Measurements from ENCODE around the gene XRN1.
A peak's percentile ranks its signal among the peaks of the same experiment; 100 is the strongest.
"Not testable (repeated sequence)": the region's sequence is repeated elsewhere in the genome, so short reads cannot be mapped to it uniquely, and the experiment has no call there.

Gene XRN1

GRCh38 chr3:142353571-142353970, 94.3 kb downstream of the XRN1 start:
- intact Hi-C loops (cut with DNase I) = no loop called here
- DNase-seq = no peak

- DNase-seq; intact Hi-C loops (cut with DNase I): not testable (repeated sequence)
Measured at GRCh38 chr3:142352698-142353097, 95.1 kb downstream of the XRN1 start.

GRCh38 chr3:142348460-142348859, 99.4 kb downstream of the XRN1 start:
- intact Hi-C loops (cut with DNase I) = no loop called here
- DNase-seq = no peak

- DNase-seq = peak in 3 of 42 donors; percentile 9 to 49 (median 25)
- intact Hi-C loops (cut with DNase I) = no loop called here
Measured at GRCh38 chr3:142337994-142338393, 109.8 kb downstream of the XRN1 start.

GRCh38 chr3:142332390-142332789, 115.4 kb downstream of the XRN1 start:
- DNase-seq = no peak
- intact Hi-C loops (cut with DNase I) = no loop called here

GRCh38 chr3:142324275-142324953, 123.4 kb downstream of the XRN1 start:
- DNase-seq; intact Hi-C loops (cut with DNase I): not testable (repeated sequence)

GRCh38 chr3:142319912-142320311, 127.9 kb downstream of the XRN1 start:
- intact Hi-C loops (cut with DNase I) = no loop called here
- DNase-seq = no peak

GRCh38 chr3:142319094-142319493, 128.7 kb downstream of the XRN1 start:
- no peak for DNase-seq
- intact Hi-C loops (cut with DNase I) = no loop called here

GRCh38 chr3:142318331-142318730, 129.5 kb downstream of the XRN1 start:
- intact Hi-C loops (cut with DNase I) = no loop called here
- DNase-seq = no peak

GRCh38 chr3:142315978-142316388, 131.9 kb downstream of the XRN1 start:
- DNase-seq; intact Hi-C loops (cut with DNase I): not testable (repeated sequence)

GRCh38 chr3:142315083-142315482, 132.8 kb downstream of the XRN1 start:
- intact Hi-C loops (cut with DNase I) = no loop called here
- DNase-seq = no peak

- no peak for DNase-seq
- intact Hi-C loops (cut with DNase I) = no loop called here
Measured at GRCh38 chr3:142310439-142310838, 137.4 kb downstream of the XRN1 start.

- intact Hi-C loops (cut with DNase I) = not testable (repeated sequence)
Measured at GRCh38 chr3:142302847-142303246, 145.0 kb downstream of the XRN1 start.

GRCh38 chr3:142298626-142299025, 149.2 kb downstream of the XRN1 start:
- intact Hi-C loops (cut with DNase I) = no loop called here
- DNase-seq = no peak

More at GRCh38 chr3:142302847-142303246, 145.0 kb downstream of the XRN1 start:
- DNase-seq = not testable (repeated sequence)

- intact Hi-C loops (cut with DNase I) = no loop called here
Measured at GRCh38 chr3:142296507-142296906, 151.3 kb downstream of the XRN1 start.

GRCh38 chr3:142287866-142288638, 159.8 kb downstream of the XRN1 start:
- DNase-seq = no peak
- intact Hi-C loops (cut with DNase I) = no loop called here

More at GRCh38 chr3:142296507-142296906, 151.3 kb downstream of the XRN1 start:
- DNase-seq = no peak

GRCh38 chr3:142285083-142285517, 162.7 kb downstream of the XRN1 start:
- no peak for DNase-seq
- intact Hi-C loops (cut with DNase I) = no loop called here

- no peak for DNase-seq
- intact Hi-C loops (cut with DNase I) = no loop called here
Measured at GRCh38 chr3:142282503-142282902, 165.3 kb downstream of the XRN1 start.

- intact Hi-C loops (cut with DNase I) = no loop called here
- no peak for DNase-seq
Measured at GRCh38 chr3:142281474-142281873, 166.4 kb downstream of the XRN1 start.

GRCh38 chr3:142279965-142280590, 167.8 kb downstream of the XRN1 start:
- peak in 33 of 42 donors; percentile 12 to 81 (median 50) for DNase-seq
- intact Hi-C loops (cut with DNase I) = loop anchor here (10.0 kb wide), 1 partner anchor 155 kb away; no protein-coding TSS in a partner anchor

Data from head of caudate nucleus (tissue), 42 donors.